SK-N-SH (cell line): ENCODE results near the gene MAMLD1. TPM values are rescaled to one million over a fixed set of nuclear protein-coding genes. Genes with fewer than 3 reads are reported as not detected.

ENCODE experiments used
- CTCF ChIA-PET: fragments of 300-600, 350-600 bp; formaldehyde crosslinking; extraction: SDS; loops from one replicate; lab custom pipeline; 2021; lab: Yijun Ruan, JAX
- POLR2A ChIA-PET: fragments of 350-600 bp; sonication (Branson Sonifier 250); formaldehyde crosslinking; extraction: SDS; loops from one replicate; lab custom pipeline; 2020; ENCODE audit warnings: antibody characterized with exemption, inconsistent platforms; lab: Yijun Ruan, JAX
- DNase-seq: peaks from one replicate; pipeline ENCODE4 v3.0.0; 2012
- H2AFZ ChIP-seq: fragments of 200-600 bp; sonication (generic); 2 replicates; pipeline ENCODE4 v1.8.1; 2016; ENCODE audit warnings: antibody characterized with exemption, mild to moderate bottlenecking, low read depth
- H3F3A ChIP-seq: fragments of 200-600 bp; sonication (generic); replicated peaks from 2 replicates; pipeline ENCODE3; 2016; ENCODE audit warnings: antibody characterized with exemption, mild to moderate bottlenecking; ENCODE audit not compliant: insufficient read depth
- H3K27ac ChIP-seq, 2 experiments: fragments of 200-500 bp in 1 of 2; fragments of 200-600 bp in 1 of 2; sonication (Bioruptor generic) in 1 of 2; sonication (generic), shearing (Covaris generic) in 1 of 2; 2 replicates each; pipeline versions ENCODE4 v1.5.1 to v1.6.1; 2014 to 2016; ENCODE audit warnings: low read depth in 2 of 2, inconsistent platforms in 1 of 2, low read length in 1 of 2, mild to moderate bottlenecking in 1 of 2, mixed read lengths in 1 of 2
- H3K27me3 ChIP-seq: fragments of 200-600 bp; sonication (generic), shearing (Covaris generic); 2 replicates; pipeline ENCODE4 v1.6.1; 2016; ENCODE audit warnings: mixed run types; ENCODE audit not compliant: insufficient read depth
- H3K36me3 ChIP-seq, 2 experiments: fragments of 200-500 bp in 1 of 2; fragments of 200-600 bp in 1 of 2; sonication (Bioruptor generic) in 1 of 2; sonication (generic) in 1 of 2; replicated peaks in 1 of 2; 2 replicates each; pipeline versions ENCODE3 to v1.5.1; 2014 to 2016; ENCODE audit warnings: low read length in 1 of 2, mild to moderate bottlenecking in 1 of 2; ENCODE audit not compliant: insufficient read depth in 2 of 2, control insufficient read depth in 1 of 2
- H3K4me1 ChIP-seq, 2 experiments: fragments of 200-500 bp in 1 of 2; fragments of 200-600 bp in 1 of 2; sonication (Bioruptor generic) in 1 of 2; sonication (generic), shearing (Covaris generic) in 1 of 2; 2 replicates each; pipeline versions ENCODE4 v1.5.1 to v1.6.1; 2014 to 2016; ENCODE audit warnings: low read depth in 1 of 2, low read length in 1 of 2, mixed run types in 1 of 2; ENCODE audit not compliant: insufficient read depth in 2 of 2, control insufficient read depth in 1 of 2
- H3K4me2 ChIP-seq: fragments of 200-600 bp; sonication (generic), shearing (Covaris generic); 2 replicates; pipeline ENCODE4 v1.6.1; 2017; ENCODE audit warnings: mixed run types
- H3K4me3 ChIP-seq, 2 experiments: fragments of 200-500 bp in 1 of 2; fragments of 200-600 bp in 1 of 2; sonication (Bioruptor generic) in 1 of 2; sonication (generic), shearing (Covaris generic) in 1 of 2; 2 replicates each; pipeline versions ENCODE4 v1.5.1 to v1.8.1; 2014 to 2016; ENCODE audit warnings: low read depth in 2 of 2, inconsistent platforms in 1 of 2, low read length in 1 of 2, mild to moderate bottlenecking in 1 of 2, mixed read lengths in 1 of 2, moderate library complexity in 1 of 2
- H3K79me2 ChIP-seq: fragments of 200-600 bp; sonication (generic); 2 replicates; pipeline ENCODE4 v1.8.1; 2017; ENCODE audit warnings: mild to moderate bottlenecking; ENCODE audit not compliant: insufficient read depth
- H3K9ac ChIP-seq: fragments of 200-600 bp; sonication (generic); 2 replicates; pipeline ENCODE4 v1.6.1; 2017; ENCODE audit warnings: mixed run types
- H3K9me2 ChIP-seq: fragments of 200-600 bp; sonication (generic); 2 replicates; pipeline ENCODE4 v1.6.1; 2017; ENCODE audit warnings: mixed run types
- H3K9me3 ChIP-seq: fragments of 200-600 bp; sonication (generic); 2 replicates; pipeline ENCODE4 v1.6.1; 2017; ENCODE audit warnings: mixed run types, mild to moderate bottlenecking, moderate library complexity
- H4K20me1 ChIP-seq: fragments of 200-600 bp; sonication (generic); 2 replicates; pipeline ENCODE4 v1.6.1; 2017; ENCODE audit warnings: mild to moderate bottlenecking, mixed run types; ENCODE audit not compliant: insufficient read depth
- CHD2 ChIP-seq: fragments of 150-350 bp; IDR thresholded peaks from 2 replicates; pipeline ENCODE4 v1.6.1; 2018; ENCODE audit warnings: low read length; ENCODE audit not compliant: partially characterized antibody
- CTCF ChIP-seq: fragments of 200-600 bp; sonication (generic); IDR thresholded peaks from 2 replicates; pipeline ENCODE4 v1.6.1; 2017; ENCODE audit warnings: antibody characterized with exemption, mild to moderate bottlenecking, moderate library complexity
- ELF1 ChIP-seq: IDR thresholded peaks from 2 replicates; pipeline ENCODE4 v1.4.0; 2012
- FOSL2 ChIP-seq: IDR thresholded peaks from 2 replicates; pipeline ENCODE4 v1.4.0; 2012; ENCODE audit warnings: low read depth, mild to moderate bottlenecking, moderate library complexity, borderline replicate concordance
- FOXJ3 ChIP-seq: sonication (generic); formaldehyde crosslinking; IDR thresholded peaks from 2 replicates; pipeline ENCODE4 v1.5.1; 2020; ENCODE audit warnings: mild to moderate bottlenecking, missing genetic modification reagents
- FOXM1 ChIP-seq: IDR thresholded peaks from 2 replicates; pipeline ENCODE4 v1.4.0; 2012; ENCODE audit warnings: low read depth, mild to moderate bottlenecking
- GATA2 ChIP-seq: sonication (generic); formaldehyde crosslinking; IDR thresholded peaks from 2 replicates; pipeline ENCODE4 v1.5.0; 2020; ENCODE audit warnings: mild to moderate bottlenecking, missing genetic modification reagents
- IRF3 ChIP-seq: fragments of 150-350 bp; IDR thresholded peaks from 2 replicates; pipeline ENCODE4 v1.6.1; 2016; ENCODE audit warnings: mild to moderate bottlenecking, low read depth, low read length
- MXI1 ChIP-seq: IDR thresholded peaks from 2 replicates; pipeline ENCODE4 v1.6.1; 2012; ENCODE audit warnings: mild to moderate bottlenecking, low read depth, low read length, improper control_type of control experiment
- NRF1 ChIP-seq: IDR thresholded peaks from 2 replicates; pipeline ENCODE4 v1.6.1; 2012; ENCODE audit warnings: low read depth, mild to moderate bottlenecking, low read length
- RAD21 ChIP-seq: IDR thresholded peaks from 2 replicates; pipeline ENCODE4 v1.6.1; 2012; ENCODE audit warnings: mild to moderate bottlenecking, low read length
- RFX5 ChIP-seq: IDR thresholded peaks from 2 replicates; pipeline ENCODE4 v1.6.1; 2012; ENCODE audit warnings: mild to moderate bottlenecking, improper control_type of control experiment, low read length
- RXRA ChIP-seq: IDR thresholded peaks from 2 replicates; pipeline ENCODE4 v1.4.0; 2012; ENCODE audit warnings: low read depth, mild to moderate bottlenecking, borderline replicate concordance
- TEAD4 ChIP-seq: IDR thresholded peaks from 2 replicates; pipeline ENCODE4 v1.4.0; 2012; ENCODE audit warnings: mild to moderate bottlenecking, borderline replicate concordance; ENCODE audit not compliant: insufficient read depth
- USF1 ChIP-seq: IDR thresholded peaks from 2 replicates; pipeline ENCODE4 v1.4.0; 2012; ENCODE audit warnings: low read depth, borderline replicate concordance
- YY1 ChIP-seq: IDR thresholded peaks from 2 replicates; pipeline ENCODE4 v1.4.0; 2012; ENCODE audit warnings: low read depth, mild to moderate bottlenecking
- ZBTB33 ChIP-seq: IDR thresholded peaks from 2 replicates; pipeline ENCODE4 v1.4.0; 2012; ENCODE audit warnings: low read depth, borderline replicate concordance
- WGBS: methylation state at CpG from one replicate; pipeline ENCODE4 v1.1.6; 2017; ENCODE audit warnings: low lambda C conversion rate; 5-methylcytosine and 5-hydroxymethylcytosine counted together
- polyA plus RNA-seq, 3 experiments: library from polyadenylated mRNA; depleted of rRNA; stranded (reverse); fragments of >200 nt; gene quantifications; 2 replicates each; pipeline ENCODE4 v1.2.3, GENCODE V29; 2012

The MAMLD1 gene
- polyA plus RNA-seq, 1 of the 3 experiments (the other 2 are of a cell fraction) = 4.4 TPM

- 42% methylated on average over 32 of the region's 54 CpGs for WGBS
- H3K27ac ChIP-seq = no peak overlapping the region
- H3K36me3 ChIP-seq = no peaks in the 10 kb centered on the region
- H2AFZ ChIP-seq = no peak overlapping the region
- H3K4me2 ChIP-seq = no peak overlapping the region
- H3K27me3 ChIP-seq = no peaks in the 10 kb centered on the region; the same call in 1 of the 2 replicates
- H3K9ac ChIP-seq = no peak overlapping the region
- no peaks in the 10 kb centered on the region for H3K9me2 ChIP-seq
- DNase-seq = peak; percentile 35
- H4K20me1 ChIP-seq = no peaks in the 10 kb centered on the region
- no peaks in the 10 kb centered on the region for H3F3A ChIP-seq
- no peaks in the 10 kb centered on the region for H3K9me3 ChIP-seq
- H3K4me1 ChIP-seq = no peaks in the 10 kb centered on the region
- no peak overlapping the region for H3K4me3 ChIP-seq
- TF ChIP-seq USF1 (peak; percentile 80), FOSL2 (no peak)
- POLR2A ChIA-PET = no interaction called here
- CTCF ChIA-PET = no interaction called here
- H3K79me2 ChIP-seq = no peaks in the 10 kb centered on the region
Measured at GRCh38 chrX:150547375-150548115, 184.4 kb downstream of the MAMLD1 start.

GRCh38 chrX:150548251-150548650 lies 185.1 kb downstream of the MAMLD1 start:
- 22% methylated on average over 2 of the region's 4 CpGs for WGBS
- CTCF ChIA-PET = no interaction called here

GRCh38 chrX:150548684-150549083 lies 185.6 kb downstream of the MAMLD1 start:
- Histone ChIP-seq H3K9ac (no peak overlapping the region), H3F3A (no peaks in the 10 kb centered on the region), H3K9me3 (no peaks in the 10 kb centered on the region), H4K20me1 (no peaks in the 10 kb centered on the region), H3K27me3 (no peaks in the 10 kb centered on the region; the same call in 1 of the 2 replicates), H3K27ac (no peak overlapping the region), H3K79me2 (no peaks in the 10 kb centered on the region), H3K4me2 (no peak overlapping the region), H2AFZ (no peak overlapping the region), H3K36me3 (no peaks in the 10 kb centered on the region), H3K4me1 (no peaks in the 10 kb centered on the region), H3K9me2 (no peaks in the 10 kb centered on the region), H3K4me3 (no peak overlapping the region)
- TF ChIP-seq GATA2 (CRISPR knock-in tag) (no peak), FOXM1 (no peak), RAD21 (no peak), CTCF (no peak), ZBTB33 (no peak), RXRA (no peak), IRF3 (no peak), CHD2 (no peak), FOSL2 (no peak), RFX5 (no peak)
- ChIA-PET CTCF (no interaction called here), POLR2A (no interaction called here)
- WGBS = 31% methylated on average over 2 of the region's 2 CpGs
- DNase-seq = no peak

More at GRCh38 chrX:150548251-150548650, 185.1 kb downstream of the MAMLD1 start:
- no peak overlapping the region for H3K4me3 ChIP-seq
- no peaks in the 10 kb centered on the region for H4K20me1 ChIP-seq
- H3K4me2 ChIP-seq = no peak overlapping the region
- no peak overlapping the region for H3K9ac ChIP-seq
- POLR2A ChIA-PET = no interaction called here
- no peaks in the 10 kb centered on the region for H3K9me2 ChIP-seq
- H3K27me3 ChIP-seq = no peaks in the 10 kb centered on the region; the same call in 1 of the 2 replicates
- H3K79me2 ChIP-seq = no peaks in the 10 kb centered on the region
- no peaks in the 10 kb centered on the region for H3K4me1 ChIP-seq
- H2AFZ ChIP-seq = no peak overlapping the region
- H3F3A ChIP-seq = no peaks in the 10 kb centered on the region
- TF ChIP-seq NRF1 = no peak
- no peak for TF ChIP-seq ELF1
- no peak for TF ChIP-seq FOXJ3 (CRISPR knock-in tag)
- TF ChIP-seq MXI1 = no peak
- no peak for TF ChIP-seq TEAD4
- TF ChIP-seq YY1 = no peak
- H3K9me3 ChIP-seq = no peaks in the 10 kb centered on the region
- H3K36me3 ChIP-seq = no peaks in the 10 kb centered on the region
- DNase-seq = no peak
- H3K27ac ChIP-seq = no peak overlapping the region
